Left forelimb (tissue), 1 donor: ENCODE data around the gene YEATS4.

Experiments
- DNase-seq: peaks from one replicate; pipeline ENCODE4 v3.0.0-alpha.2; 2018; ENCODE audit warnings: low spot score

Gene YEATS4

GRCh38 chr12:69435644-69436043 is 76.1 kb downstream of the YEATS4 start:
- no peak for DNase-seq

DNA sequence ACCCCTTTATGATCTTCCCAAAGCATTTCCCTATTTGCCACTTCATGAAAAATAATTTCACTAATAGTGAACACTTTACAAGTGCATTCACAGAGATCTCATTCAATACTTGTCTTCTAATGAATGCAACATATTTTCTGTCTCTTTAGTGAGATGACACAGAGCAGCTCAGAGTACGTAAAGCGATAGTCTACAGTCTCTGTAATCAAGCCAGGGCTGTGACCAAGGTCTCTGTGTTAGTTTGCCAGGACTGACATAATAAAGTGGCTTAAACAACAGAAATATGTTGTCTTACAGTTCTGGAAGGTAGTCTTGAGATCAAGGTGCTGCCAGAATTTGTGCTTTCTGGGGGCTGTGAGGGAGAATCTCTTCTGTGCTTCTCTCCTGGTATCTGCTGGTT is 77.5 kb downstream of the YEATS4 start:
- no peak for DNase-seq

- DNase-seq = no peak
These were observed 79.0 kb downstream of the YEATS4 start for GRCh38 chr12:69438539-69438938.

- DNase-seq = no peak
These were observed 80.5 kb downstream of the YEATS4 start for GRCh38 chr12:69440016-69440415.
